ENCODE data around the gene POU2AF3. TPM values are rescaled to one million over a fixed set of nuclear protein-coding genes. Genes with fewer than 3 reads are reported as not detected.

The POU2AF3 gene
- total and polyA plus RNA-seq, 12 donors, result 0.18 to 2.0 (median 0.35) TPM; not detected in 4

DNA sequence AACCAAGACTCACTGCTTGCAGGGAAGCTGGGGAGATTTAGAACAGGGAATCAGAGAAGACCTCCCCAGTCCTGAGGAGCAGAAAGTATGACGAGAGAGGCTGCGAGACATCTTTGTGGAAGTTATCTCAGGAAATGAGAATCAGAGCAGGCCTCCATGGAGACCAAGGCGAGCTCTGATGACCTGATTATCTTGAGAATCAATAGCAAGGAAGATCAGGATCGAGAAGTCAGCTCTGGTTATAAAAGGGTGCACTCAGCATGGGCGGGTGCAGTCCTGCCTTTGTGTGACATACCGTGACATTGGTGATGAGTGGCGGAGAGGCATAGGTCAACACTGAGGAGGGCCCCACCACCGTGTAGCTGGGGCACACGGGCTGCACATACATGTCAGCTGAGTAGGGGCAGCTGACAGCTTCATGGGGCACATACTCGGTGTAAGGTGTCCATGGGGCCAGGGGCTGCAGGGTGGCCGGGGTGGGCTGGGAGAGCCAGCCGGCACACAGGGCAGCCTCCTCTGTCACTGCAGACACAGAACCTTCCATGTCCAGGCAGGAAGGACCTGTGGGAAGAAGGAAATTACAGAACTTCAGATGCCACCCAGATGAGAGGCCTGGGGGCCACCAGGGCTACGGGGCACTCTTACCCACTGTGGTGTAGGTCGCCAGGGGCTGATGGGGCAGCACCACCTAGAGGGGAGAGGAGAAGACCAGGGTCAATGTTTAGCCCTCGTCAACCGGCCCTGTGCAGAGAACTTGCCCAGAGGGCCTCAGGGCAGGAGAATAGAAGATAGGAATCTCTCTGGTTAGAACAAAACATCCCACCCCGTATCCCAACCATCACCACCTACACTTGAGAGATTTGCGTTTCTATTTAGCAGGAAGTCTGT is 59.0 kb downstream of the POU2AF3 start:
- no peak for DNase-seq
- no peaks in the 10 kb centered on the region for H3K27me3 ChIP-seq
- no peaks in the 10 kb centered on the region for H3K36me3 ChIP-seq
- no peak for ATAC-seq
- H3K27ac ChIP-seq, result no peak overlapping the region
- H3K9me3 ChIP-seq, result no peaks in the 10 kb centered on the region
- no peak overlapping the region for H3K4me3 ChIP-seq
- intact Hi-C loops (cut with DNase I), result no loop called here
- TF ChIP-seq, protein P1, sequence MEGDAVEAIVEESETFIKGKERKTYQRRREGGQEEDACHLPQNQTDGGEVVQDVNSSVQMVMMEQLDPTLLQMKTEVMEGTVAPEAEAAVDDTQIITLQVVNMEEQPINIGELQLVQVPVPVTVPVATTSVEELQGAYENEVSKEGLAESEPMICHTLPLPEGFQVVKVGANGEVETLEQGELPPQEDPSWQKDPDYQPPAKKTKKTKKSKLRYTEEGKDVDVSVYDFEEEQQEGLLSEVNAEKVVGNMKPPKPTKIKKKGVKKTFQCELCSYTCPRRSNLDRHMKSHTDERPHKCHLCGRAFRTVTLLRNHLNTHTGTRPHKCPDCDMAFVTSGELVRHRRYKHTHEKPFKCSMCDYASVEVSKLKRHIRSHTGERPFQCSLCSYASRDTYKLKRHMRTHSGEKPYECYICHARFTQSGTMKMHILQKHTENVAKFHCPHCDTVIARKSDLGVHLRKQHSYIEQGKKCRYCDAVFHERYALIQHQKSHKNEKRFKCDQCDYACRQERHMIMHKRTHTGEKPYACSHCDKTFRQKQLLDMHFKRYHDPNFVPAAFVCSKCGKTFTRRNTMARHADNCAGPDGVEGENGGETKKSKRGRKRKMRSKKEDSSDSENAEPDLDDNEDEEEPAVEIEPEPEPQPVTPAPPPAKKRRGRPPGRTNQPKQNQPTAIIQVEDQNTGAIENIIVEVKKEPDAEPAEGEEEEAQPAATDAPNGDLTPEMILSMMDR (IDR thresholded peaks at IDR 0.05), result no peak
- 86% methylated on average over 18 of the region's 18 CpGs for WGBS, 2 donors
- H3K4me1 ChIP-seq, result no peaks in the 10 kb centered on the region

Small RNA genes within 50 kb of the gene (microRNA-seq; reads per million reads assigned to microRNA genes)
- 0 reads per million in 2 donors for gene MIR4491

Other genes with a start within 250 kb of the POU2AF3 start
- gene POU2AF2, start 52.8 kb upstream of the POU2AF3 start, total RNA-seq, result not detected
- not detected for gene POU2AF2, start 52.8 kb upstream of the POU2AF3 start, polyA plus RNA-seq
- 1 to 10 TPM in 2 of 10 donors, under 1 TPM in 5, not detected in 3; 0.07 to 1.8 (median 0.11) TPM for gene POU2AF1, start 80.7 kb downstream of the POU2AF3 start, total RNA-seq
- under 1 TPM; 0.15 to 0.30 TPM for gene POU2AF1, start 80.7 kb downstream of the POU2AF3 start, polyA plus RNA-seq
- not detected for gene BTG4, start 213.8 kb downstream of the POU2AF3 start, total RNA-seq
- gene BTG4, start 213.8 kb downstream of the POU2AF3 start, polyA plus RNA-seq, result not detected
- gene HOATZ, start 216.2 kb downstream of the POU2AF3 start, total RNA-seq, result not detected
- not detected for gene HOATZ, start 216.2 kb downstream of the POU2AF3 start, polyA plus RNA-seq
- gene LAYN, start 242.2 kb downstream of the POU2AF3 start, total RNA-seq, result 1 to 10 TPM; 1.8 to 4.9 (median 4.0) TPM
- 1 to 10 TPM; 1.6 to 4.4 TPM for gene LAYN, start 242.2 kb downstream of the POU2AF3 start, polyA plus RNA-seq

Measured in heart right ventricle (tissue), 16 donors.